Fibroblast of pulmonary artery (primary cell): ENCODE results near the gene OTC.

Source experiments
- DNase-seq: peaks from one replicate; pipeline ENCODE4 v3.0.0-alpha.2; 2010; ENCODE audit warnings: low read depth
- H3K4me3 ChIP-seq: replicated peaks from 2 replicates; pipeline ENCODE4 v1.5.1; 2011; ENCODE audit warnings: low read depth, mild to moderate bottlenecking, control low read depth, low read length, moderate library complexity
- CTCF ChIP-seq: IDR thresholded peaks from 2 replicates; pipeline ENCODE4 v1.5.1; 2011; ENCODE audit warnings: mild to moderate bottlenecking, control low read depth, low read length, inconsistent platforms; ENCODE audit errors: missing control alignments

The OTC gene

DNA sequence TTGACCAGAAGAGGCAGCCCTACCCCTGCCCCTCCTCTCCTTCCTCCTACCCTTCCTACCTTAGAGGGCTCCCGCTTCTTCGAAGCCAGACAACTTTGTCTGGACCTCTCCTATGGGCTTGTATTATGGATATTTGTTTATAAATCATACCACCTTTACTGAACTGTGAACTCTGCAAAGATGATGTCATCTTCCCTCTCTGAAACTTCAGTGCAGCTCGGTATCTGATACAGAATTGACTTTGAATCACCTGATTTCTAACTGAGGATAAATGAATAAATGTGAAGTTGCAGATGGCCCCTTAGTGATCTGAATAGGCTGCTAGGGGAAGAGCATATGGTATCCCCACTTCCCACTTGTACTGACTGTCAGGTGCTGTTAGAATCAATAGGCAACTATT lies 1.1 kb upstream of the OTC start:
- DNase-seq: no peak
- no peak for TF ChIP-seq CTCF
- H3K4me3 ChIP-seq: no peak overlapping the region

DNA sequence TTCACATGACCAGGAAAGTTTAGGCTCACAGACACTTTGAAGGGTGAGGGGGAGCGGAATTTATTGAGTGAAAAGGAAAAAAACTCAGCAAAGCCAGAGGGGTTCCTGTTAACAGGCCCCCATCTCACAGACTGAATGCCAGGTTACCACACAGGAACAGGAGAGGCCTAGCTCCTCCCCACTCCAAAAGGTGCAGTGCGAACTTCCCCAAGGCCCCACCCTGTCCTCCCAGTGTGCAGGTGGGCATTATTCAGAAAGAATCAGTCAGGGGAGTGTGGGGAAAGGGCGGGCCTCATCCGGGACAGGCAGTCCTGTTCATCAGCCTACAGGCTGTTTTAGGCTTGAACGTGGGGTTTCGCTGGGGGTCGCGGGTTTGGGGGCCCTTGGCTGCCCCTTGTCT lies 4.0 kb downstream of the OTC start:
- TF ChIP-seq CTCF: no peak
- DNase-seq: no peak

DNA sequence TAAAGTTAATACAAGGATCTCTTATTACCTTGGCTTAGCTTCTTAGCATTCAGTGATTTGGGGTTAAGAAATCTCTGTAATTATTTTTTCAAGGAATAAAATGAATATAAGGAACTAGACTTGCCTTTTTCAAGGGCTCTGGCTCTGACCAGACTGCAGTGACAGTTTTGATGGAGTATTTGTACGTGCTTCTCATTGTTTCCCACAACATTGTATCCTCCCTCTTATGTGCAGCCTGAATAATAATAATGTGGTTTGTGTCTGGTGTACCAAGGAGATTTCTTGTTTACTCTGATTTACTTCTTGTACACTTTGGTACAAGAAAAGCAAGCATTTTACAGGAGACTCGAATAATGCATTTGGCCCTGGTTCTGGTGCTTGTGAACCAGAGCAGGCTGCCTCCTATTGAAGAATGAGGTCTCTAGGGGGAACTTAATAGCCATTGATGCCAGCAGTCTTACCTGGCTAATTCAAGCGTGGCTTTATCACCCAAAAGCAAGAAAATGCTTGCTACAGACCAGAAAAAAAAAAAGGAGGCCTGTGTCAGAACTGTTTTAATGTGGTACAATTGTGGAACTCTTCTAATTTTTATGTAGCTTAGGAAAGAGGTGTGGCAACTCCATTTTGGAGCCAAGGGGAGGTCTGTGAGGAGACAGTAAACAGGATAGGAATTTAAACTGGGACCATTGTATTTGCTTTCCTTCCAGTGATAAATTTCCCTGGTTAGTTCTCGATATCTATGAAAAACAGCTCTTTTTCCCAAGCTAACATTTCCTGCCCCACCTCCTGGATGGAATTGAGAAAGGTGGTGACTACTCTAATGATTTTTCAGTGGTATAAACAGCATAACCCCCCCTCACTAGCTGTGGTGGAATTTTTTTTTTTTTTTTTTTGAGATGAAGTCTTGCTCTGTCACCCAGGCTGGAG lies 5.6 kb downstream of the OTC start:
- no peak overlapping the region for H3K4me3 ChIP-seq
- peak; percentile 27 for DNase-seq
- TF ChIP-seq CTCF: no peak

More for the DNA sequence above, 4.0 kb downstream of the OTC start:
- no peak overlapping the region for H3K4me3 ChIP-seq

DNA sequence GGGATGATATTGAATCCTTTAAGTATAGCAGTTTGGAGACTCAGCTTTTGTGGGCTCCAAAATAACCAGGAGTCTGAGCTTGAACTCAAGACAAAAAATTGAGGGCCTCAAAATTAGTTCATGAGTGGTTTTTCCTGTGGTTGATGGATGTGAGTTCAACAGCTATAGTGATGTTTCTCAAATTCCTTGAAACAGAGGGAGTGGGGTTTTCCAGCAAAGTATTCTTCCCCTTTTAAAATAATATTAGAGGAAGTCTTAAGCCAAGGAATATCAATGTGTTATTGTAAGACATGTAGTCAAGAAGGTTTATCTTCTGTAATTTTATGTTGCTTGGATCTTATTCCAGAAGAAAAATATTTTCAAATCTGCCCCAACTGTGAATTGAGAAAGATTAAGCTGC lies 10.6 kb downstream of the OTC start:
- H3K4me3 ChIP-seq: no peak overlapping the region
- no peak for DNase-seq
- no peak for TF ChIP-seq CTCF

- no peak for DNase-seq
- no peak for TF ChIP-seq CTCF
- H3K4me3 ChIP-seq: no peak overlapping the region
Observed at GRCh38 chrX:38365954-38366353, 13.6 kb downstream of the OTC start.

DNA sequence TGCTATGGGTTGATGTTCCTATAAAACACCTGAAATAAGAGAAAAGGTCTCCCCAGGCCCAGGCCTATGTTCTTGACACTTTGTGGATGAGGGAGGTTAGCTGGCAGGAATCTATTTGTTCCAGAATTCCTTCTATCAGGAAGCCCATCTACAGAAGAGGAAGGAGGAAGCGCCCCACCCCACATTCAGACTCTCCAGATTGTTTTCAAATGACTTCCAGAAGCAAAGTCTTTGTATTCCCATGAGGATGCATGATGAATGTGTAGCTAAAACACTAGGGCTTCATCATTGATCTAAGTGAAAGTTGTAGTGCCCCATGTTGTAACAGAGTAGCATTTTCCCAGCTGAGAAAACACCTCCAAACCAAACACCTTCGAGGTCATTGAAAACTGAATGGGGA lies 16.4 kb downstream of the OTC start:
- no peak overlapping the region for H3K4me3 ChIP-seq
- no peak for TF ChIP-seq CTCF
- DNase-seq: no peak

DNA sequence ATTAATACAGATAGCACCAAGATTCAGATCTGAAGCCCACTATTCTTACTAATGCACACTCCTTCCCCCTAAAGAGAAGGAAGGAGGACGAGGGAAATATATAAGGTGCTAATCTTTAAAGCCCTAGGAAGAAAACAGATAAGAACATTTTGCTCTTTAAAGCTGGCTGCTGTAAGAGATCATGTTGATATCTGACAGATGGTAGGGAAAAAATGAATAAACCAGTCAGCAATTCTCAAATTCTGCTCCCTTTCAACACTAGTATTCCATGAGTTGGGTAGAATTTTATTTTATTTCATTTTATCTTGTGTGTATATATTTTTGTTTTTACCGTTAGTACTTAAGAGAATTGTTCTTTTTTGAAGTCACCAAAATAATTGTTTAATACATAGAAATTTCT lies 19.2 kb downstream of the OTC start:
- no peak for DNase-seq
- H3K4me3 ChIP-seq: no peak overlapping the region
- TF ChIP-seq CTCF: no peak
